SKM-1 (cell line): ENCODE measurements around the gene CASP6.

ENCODE experiments used
- DNase-seq: peaks from one replicate; lab custom pipeline; 2025; ENCODE audit not compliant: unreplicated experiment; lab: John Stamatoyannopoulos, UW

CASP6 gene

DNA sequence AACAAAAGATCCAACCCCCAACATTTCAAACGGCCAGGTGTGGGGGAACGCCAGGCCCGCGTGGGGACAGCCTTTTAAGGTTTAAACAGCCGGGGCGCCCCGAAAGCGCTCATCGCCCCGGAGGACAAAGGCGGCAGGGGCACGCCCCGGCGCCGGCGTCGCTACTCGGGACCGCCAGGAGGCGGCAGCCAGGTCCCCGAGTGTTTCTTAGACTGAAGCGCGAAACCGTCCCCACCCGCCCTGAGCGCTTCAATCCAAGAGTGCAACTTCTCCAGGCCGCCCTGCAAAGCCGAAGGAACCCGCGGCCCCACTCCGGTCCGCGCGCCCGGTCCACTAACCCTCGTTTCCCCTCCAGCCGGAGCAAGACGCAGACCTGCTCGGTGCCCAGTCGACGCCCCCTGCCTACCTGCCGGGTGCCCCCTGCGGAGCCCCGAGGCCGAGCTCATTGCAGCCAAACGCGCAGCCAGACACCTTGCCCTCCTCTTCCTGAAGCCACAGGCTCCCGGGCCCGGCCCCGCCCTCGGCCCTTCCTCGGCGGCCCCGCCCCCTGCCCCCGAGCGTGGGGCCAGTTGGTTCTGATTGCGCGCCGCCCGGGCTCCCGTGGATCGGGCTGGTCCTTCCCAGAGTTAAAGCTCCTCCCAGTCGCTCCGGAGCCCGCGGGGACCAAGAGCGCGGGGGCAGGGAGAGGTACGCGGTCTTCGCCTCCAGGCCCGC, at the start of gene CASP6:
Gene CASP6, minus strand, starts transcription at position 496 of the 714 bp plus-strand sequence. Its CDS starts 50 bp downstream, at position 446.
- peak; percentile 65 for DNase-seq

DNA sequence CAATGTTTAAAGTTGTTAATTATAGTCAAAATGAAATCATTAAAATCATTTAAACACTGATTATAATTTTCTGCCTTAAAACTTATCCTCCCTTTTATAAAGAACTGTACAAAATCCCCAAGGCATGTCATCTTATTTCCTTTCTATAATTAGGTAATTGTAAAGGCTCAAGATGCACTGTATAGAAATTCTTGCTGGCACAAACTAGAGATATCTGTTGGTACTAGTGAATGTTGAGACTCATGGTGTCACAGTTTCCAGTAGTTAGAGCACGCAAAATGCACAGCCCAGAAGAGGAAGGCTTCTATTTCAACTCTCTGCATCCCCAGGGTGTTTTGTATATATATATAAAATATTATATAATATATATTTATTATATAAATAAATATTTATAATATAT, 49.3 kb upstream of the CASP6 start:
- no peak for DNase-seq

DNA sequence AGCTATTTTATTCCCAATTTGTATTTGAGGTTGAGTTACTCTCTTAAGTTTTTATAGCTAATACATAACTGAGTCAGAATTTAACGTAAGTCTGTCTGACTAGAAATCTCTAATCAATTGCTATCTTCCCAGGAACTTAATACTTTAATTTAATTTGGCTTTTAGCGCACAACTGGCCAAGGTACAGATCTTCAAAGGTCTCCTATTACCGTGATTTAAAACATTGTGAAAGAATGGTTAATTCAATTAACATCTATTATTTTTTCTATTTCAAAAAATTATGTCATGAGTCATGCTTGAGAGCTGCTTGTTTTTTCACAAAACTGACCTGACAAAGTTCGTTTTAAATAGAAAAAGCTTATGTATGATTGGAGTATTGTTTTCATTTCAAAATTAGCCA, 48.6 kb upstream of the CASP6 start:
- DNase-seq: no peak

GRCh38 chr4:109750652-109751244, 47.5 kb upstream of the CASP6 start:
- no peak for DNase-seq

DNA sequence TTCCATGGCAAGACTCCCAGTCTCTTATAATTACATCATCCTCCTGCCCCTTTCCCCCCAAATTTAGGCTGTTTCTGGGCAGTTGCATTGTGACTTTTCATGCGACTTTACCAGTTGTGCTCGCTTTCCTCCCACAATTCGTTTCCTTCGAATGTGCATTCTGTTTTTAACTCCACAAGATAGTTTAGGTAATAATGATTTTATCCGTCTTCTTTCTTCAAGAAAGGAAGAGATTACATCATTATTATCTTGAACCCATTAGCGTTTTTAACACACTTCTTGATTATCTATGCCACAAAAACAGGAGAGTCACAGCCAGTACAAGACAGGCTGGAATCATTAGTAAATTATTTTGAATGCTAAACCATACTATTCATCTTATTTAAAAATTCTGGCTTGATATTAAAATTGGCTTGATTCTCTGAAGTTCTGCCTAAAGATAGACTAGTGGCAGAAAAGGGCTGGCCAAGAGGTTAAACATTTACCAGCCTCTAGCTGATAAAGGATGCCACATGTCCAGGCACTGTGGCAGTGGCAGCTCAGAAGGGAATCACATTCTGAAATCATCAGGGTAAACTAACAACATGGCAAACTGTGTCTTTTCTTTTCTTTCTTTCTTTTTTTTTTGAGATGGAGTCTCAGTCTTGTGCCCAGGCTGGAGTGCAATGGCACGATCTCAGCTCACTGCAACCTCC, 46.3 kb upstream of the CASP6 start:
- DNase-seq: no peak

DNA sequence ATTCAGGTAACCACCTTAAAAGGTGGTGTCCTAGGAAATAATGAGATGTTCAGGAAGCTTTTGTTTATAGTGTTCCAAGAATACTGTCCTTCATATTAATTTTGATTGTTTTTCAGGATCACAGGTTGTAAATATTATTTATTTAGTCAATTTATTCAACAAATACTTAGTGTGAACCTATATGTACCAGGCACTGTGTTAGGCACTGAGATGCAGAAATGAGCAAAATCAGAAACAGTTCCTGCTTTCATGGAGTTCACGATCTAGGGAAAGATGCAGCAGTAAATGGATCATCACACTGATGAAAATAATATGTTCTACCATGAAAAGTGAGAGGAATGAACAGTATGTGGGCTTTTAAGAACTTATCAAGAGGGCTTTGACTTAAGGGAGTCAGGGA, 44.9 kb upstream of the CASP6 start:
- DNase-seq: no peak

- DNase-seq: no peak
Observed at GRCh38 chr4:109746728-109747127, 43.5 kb upstream of the CASP6 start.

DNA sequence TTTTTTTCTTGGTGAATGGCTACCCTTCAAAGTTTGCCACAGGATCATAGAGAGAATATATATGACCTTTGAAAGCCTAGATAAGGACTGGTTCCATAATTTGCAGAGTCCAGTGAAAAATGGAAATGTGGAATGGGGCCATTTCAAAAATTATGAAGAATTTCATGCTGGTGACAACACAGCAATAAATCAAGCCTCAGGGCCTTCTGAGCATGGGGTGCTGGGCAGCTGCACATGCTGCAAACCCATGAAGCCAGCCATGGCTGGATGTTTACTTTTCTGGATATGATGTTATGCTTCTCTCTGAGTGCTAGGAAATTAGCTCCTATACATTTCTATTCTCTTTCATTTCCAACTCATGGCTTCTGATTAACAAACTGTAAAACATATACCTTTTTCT, 42.6 kb upstream of the CASP6 start:
- no peak for DNase-seq

DNA sequence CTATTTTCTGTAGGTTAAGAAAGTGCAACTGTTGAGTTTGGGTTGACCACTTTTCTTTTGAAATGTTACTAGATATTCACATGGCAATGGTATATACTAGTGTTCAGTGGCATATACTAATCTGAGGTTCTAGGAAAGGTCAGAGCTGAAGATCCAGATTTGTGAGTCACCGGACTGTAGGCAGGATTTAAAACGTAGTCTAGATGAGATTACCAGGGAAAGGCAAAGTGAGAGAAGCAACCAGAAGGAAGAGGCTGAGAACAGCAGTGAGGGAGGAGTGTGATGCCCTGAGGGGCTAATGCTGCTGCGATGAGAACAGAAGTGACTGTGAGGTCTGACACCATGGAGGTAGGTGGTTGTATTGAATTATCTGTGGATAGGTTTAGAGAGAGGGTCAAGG, 36.3 kb upstream of the CASP6 start:
- DNase-seq: no peak

GRCh38 chr4:109738104-109738872, 35.0 kb upstream of the CASP6 start:
- no peak for DNase-seq

- DNase-seq: no peak
Observed at GRCh38 chr4:109735566-109736365, 32.5 kb upstream of the CASP6 start.

DNA sequence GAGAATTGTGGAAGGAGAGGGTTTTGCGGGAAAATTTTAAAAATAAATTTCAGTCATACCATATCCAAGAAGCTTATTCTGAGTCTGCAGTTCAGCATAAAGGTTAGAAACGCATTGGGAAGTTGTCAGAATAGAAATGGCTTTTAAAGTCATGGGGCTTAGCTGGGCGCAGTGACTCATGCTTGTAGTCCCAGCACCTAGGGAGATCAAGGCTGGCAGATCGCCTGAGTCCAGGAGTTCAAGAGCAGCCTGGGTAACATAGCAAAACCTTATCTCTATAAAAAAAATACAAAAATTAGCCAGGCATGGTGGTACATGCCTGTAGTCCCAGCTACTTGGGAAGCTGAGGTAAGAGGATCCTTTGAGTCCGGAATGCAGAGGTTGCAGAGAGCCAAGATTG, 30.5 kb upstream of the CASP6 start:
- DNase-seq: no peak

DNA sequence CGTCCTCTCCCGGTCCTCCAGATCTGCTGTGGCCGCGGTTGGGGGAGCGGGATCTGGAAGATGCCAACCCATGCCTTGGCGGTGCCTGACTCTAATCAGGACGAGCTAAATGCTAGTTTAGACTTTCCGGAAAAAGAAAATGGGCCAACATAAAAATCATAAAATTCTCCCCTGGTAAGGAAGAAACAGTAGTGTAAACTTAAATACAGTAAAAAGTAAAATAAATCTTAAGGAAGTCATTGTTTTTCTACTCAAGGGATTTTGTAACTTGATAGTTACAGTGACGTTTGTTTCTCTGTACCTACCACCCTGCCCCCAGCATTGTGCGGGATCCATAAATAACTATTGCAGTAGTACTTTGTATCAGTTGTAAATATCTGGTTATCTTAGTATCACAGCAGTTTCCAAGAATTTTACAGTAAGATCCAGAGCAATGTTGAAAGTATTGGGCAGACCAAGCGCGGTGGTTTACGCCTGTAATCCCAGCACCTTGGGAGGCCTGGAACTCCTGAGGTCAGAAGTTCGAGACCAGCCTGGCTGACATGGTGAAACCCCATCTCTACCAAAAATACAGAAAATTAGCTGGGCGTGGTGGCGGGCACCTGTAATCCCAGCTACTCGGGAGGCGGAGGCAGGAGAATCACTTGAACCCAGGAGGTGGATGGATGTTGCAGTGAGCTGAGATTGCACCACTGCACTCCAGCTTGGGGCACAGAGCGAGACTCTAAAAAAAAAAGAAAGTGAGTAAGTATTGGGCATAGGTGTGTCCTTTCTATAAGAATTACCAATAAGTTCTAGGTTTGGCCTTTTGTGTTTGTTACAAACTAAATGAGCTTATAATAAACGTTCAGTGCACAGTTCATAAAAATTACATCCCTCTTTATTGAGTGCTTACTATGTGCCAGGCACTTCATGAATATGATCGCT, 27.6 kb upstream of the CASP6 start:
- DNase-seq: no peak

GRCh38 chr4:109729718-109730618, 26.7 kb upstream of the CASP6 start, which contains the start of gene PLA2G12A:
PLA2G12A (minus strand) TSS chr4:109730070; CDS start chr4:109729809, 261 bp downstream.
- no peak for DNase-seq

DNA sequence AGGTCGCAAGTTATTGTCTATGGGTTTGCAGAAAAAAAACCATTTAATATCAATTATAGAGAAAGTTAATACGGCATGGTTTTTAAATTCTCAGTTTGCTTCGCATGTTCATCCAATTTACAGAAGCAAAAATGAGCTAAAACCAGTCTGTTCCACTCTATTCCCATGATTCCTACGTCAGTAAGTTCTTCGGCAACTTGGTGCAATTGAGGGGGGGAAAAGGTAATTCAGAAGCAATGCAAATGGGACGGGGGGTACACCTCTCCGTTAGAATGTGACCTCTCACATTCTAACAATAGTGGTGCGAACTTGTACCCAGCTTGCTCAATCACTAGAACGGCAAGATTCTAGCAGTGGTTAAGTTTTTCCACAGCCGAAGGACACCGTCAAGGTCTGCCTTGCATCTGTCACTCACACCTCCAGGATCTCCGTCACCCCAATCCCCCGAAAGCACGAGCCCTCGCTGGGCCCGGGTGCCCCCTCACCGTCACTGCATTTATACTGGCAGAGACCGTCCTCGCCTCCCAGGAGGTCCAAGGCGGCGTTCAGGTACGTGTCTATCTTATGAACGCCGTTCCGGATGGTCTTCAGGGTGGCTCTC, 26.0 kb upstream of the CASP6 start:
- DNase-seq: no peak

DNA sequence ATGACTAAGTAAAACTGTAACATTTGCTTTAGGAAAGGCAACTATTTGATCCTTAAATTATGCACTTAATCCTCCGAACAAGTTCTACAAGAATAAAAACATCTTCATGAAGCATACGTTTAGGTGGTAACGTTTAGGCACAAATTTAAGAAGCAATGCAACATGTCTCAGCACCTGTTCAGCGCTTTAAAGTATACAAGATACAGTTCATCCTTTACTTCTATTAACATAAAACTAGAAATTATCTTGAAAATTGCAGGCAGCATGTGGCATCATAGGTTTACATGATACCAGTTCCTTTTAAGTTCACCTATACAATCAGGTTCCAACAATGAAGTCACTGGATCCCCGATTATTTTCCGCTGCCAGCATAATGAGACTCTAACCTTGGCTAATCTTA, 25.1 kb upstream of the CASP6 start:
- DNase-seq: no peak

GRCh38 chr4:109723110-109723509, 19.9 kb upstream of the CASP6 start:
- DNase-seq: no peak

GRCh38 chr4:109722357-109722756, 19.1 kb upstream of the CASP6 start:
- no peak for DNase-seq
